GM18870 (cell line): ENCODE results near the gene LTBP4.
"Not testable (repeated sequence)": the region's sequence is repeated elsewhere in the genome, so short reads cannot be mapped to it uniquely, and the experiment has no call there.

Experiments
- ATAC-seq: cut with Tn5 transposase; IDR thresholded peaks from one replicate; pipeline ENCODE4 v1.9.1; 2021; ENCODE audit warnings: moderate library complexity; ENCODE audit not compliant: unreplicated experiment

The LTBP4 gene

DNA sequence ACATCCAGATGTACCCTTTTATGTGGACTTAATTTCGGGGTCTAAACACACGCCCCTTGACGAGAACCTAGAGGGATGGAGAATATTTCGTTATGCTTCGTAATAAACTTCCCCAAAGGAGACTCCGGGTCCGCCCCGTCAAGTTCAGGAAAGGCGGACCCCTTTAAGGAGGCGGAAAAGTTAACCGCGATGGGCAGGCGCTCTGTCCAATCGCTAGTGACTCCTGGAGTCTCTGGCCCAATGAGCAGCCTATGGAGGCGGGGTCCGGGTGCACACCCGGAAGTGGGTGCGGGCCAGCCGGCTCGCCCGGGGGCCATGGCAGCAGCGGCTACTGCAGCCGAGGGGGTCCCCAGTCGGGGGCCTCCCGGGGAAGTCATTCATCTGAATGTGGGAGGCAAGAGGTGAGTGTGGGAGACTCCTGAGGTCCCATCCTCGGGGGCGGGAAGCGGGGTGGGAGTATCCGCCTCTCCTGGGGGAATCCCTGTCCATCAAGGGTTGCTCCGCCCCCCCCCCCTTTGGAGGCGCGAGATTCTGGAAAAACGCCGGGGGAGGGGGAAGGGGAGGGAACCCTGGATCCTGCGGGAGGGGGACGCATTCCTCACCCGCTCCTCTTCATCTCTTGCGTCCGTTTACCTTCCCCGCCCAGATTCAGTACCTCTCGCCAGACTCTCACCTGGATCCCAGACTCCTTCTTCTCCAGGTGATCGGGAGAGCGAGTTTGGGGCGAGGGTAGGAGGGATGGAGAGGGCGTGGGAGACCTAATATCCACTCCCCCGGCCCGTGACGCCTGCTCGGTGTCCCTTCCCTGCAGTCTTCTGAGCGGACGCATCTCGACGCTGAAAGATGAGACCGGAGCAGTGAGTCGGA, 24.4 kb upstream of the LTBP4 start, which contains the start of gene SHKBP1:
Gene SHKBP1 (plus strand): TSS at position 289 of the 867 bp plus-strand sequence. CDS start 27 bp downstream, at position 316.
- ATAC-seq, result peak; percentile 85

DNA sequence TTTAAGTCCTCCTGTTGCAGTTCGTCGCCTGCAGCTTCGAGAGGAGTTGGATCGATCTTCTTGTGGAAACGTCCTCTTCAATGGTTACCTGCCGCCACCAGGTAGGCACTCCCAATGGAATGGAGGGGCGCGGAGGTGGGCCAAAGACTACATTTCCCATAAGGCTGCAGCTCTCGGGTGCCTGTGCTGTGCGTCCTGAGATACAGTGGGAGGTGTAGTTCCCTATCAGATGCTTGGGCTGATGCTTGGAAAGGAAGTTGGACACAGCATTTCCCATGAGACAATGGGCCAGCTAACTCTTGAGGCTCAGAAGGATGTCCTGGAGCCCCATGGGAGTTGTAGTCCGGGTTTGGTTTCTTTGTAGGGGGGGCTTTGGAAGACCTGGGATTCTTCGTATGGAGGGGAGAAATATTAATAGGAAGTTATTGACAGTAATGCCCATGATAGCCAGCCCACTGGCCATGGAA, 22.7 kb upstream of the LTBP4 start:
- no peak for ATAC-seq

DNA sequence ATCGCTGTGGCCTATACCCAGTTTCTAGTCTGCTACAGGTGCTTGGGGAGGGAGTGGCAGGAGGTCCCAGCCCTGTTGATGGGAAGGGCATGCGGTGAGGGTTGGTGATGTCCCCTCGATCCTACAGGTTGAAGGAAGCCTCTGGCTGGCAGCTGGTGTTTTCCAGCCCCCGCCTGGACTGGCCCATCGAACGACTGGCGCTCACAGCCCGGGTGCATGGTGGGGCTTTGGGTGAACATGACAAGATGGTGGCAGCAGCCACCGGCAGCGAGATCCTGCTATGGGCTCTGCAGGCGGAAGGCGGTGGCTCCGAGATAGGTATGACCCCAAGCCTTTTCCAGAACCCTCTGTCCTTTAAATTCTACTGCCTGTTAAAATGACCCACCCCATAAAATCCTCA, 20.6 kb upstream of the LTBP4 start:
- no peak for ATAC-seq

DNA sequence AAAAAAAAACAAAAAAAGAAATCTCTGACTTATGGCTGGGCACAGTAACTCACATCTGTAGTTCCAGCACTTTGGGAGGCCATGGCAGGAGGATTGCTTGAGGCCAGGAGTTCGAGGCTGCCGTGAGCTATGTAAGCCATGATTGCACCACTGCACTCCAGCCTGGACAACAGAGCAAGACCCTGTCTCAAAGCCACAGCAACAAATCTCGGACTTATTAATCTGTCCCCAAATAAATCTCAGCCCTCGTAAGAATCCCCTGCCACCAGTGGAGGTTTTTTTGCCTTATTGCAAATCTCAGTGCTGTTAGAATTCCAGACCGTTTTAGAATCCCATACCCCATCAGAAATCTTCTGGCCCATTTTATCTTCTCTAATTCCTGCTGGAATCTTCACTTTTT, 19.6 kb upstream of the LTBP4 start:
- no peak for ATAC-seq

DNA sequence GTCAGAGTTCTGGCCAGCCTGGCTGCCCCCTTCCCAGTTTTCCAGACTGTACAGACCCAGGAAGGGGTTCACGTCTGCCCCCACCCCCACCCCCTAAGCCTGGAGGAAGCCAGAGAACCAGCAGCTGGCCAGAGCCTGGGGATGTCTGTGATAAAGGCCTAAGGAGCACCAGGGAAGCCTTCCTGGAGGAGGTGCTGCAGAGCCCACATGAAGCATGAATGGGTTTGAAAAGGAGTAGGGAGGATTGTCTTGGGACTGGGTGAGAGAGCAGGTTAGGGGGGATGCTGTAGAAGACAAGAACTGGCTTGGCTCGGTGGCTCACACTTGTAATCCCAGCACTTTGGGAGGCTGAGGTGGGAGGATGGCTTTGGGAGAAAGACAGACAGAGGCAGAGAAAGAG, 18.7 kb upstream of the LTBP4 start:
- no peak for ATAC-seq

DNA sequence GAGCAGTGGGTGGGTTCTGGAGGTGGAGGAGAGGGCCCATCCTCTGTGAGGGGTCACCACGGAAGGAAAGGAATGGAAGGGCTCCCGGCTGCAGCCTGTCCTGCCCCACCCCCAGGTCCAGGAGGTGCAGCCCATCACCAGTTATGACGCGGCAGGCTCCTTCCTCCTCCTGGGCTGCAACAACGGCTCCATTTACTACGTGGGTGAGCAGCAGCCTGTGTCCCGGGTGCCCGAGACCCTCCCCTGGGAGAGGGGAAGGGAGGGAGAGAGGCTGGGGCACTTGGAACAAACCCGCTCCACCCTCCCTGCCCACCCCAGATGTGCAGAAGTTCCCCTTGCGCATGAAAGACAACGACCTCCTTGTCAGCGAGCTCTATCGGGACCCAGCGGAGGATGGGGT, 17.9 kb upstream of the LTBP4 start:
- ATAC-seq, result no peak

DNA sequence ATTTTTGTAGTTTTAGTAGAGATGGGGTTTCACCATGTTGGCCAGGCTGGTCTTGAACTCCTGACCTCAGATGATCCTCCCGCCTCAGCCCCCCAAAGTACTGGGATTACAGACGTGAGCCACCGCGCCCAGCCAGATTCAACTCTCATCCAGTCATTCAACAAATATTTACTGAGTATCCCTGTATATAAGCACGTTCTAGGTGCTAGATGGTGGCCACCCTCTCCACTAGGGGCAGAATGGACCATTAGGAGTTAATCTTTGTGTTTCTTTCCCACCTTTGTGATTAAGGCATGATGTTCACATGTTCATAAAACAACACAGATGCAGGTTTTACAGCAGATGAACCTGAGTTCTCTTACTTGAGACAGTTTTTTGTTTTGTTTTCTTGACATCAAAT, 17.2 kb upstream of the LTBP4 start:
- no peak for ATAC-seq

DNA sequence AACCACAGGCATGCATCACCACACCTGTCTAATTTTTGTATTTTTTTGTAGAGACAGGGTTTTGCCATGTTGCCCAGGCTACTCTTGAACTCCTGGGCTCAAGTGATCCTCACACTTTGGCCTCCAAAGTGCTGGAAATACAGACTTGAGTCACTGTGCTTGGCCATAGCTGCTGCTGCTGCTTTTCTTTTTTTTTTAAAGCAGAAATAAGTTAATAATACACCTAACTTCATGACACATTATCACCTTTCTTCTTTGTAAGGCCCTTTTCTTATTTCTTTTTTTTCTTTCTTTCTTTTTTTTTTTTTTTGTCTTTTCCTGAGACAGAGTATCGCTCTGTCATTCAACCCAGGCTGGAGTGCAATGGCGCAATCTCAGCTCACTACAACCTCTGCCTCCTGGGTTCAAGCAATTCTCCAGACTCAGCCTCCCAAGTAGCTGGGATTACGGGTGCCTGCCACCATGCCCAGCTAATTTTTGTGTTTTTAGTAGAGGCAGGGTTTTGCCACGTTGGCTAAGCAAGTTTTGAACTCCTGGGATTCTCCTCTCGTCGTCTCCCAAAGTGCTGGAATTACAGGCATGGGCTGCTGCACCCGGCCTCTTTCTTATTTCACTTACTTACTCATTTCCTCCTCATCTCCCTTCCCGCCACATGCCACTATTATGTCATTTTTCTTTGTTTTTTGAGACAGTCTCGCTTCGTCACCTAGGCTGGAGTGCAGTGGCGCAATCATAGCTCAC, 15.8 kb upstream of the LTBP4 start:
- no peak for ATAC-seq

DNA sequence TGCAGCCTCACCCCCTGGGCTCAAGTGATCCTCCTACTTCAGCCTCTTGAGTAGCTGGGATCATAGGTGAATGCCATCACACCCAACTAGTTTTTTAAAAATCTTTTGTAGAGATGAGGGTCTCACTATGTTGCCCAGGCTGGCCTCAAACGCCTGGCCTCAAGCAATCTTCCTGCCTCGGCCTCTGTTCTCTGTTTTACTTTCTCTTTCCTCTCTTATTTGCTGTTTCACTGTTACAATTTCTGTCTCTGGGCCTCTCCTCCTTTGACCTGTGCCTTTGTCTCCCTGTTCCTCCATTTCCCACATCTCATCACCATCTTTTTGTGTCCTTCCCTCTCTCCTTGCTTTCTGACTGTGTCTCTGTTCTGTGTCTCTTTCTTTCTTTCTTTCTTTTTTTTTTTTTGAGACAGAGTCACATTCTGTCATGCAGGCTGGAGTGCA, 15.2 kb upstream of the LTBP4 start:
- ATAC-seq, result no peak

DNA sequence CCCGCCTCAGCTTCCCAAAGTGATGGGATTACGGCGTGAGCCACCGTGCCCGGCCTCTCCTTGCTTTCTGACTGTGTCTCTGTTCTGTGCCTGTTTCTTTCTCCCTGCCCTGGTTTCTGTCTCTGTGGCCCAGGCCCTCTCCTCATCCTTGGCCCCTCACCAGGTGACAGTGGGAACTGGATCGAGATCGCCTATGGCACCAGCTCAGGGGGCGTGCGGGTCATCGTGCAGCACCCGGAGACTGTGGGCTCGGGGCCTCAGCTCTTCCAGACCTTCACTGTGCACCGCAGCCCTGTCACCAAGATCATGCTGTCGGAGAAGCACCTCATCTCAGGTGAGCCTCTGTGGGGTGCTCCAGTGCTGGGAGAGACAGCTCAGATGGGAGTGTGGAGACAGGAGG, 14.6 kb upstream of the LTBP4 start:
- ATAC-seq, result no peak

DNA sequence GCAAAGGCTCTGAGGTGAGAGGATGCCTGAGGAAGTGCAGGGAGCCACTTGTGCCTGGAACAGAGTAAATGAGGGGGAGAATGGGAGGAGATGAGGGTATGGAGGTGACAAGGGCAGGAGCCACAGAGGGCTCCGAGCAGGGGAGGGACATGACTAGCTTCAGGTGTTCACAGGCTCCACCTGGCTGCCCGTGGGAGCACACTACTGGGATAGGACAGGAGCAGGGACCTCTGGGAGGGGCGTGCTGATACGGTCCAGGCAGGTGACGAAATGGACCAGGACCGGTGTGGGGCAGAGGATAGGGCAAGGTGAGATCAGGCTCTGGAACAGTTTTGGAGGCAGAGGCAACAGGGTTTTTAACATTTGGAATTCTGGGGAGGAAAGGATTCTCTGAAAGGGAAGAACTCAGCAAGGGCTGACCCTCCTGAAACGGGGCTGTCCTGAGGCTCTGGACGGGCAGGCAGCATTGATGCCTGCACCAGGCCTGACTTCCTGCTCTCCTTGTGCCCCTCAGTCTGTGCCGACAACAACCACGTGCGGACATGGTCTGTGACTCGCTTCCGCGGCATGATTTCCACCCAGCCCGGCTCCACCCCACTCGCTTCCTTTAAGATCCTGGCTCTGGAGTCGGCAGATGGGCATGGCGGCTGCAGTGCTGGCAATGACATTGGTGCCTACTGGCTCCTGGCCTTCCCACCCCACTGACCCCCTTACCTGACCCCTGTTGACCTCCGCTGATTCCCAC, 12.9 kb upstream of the LTBP4 start:
- no peak for ATAC-seq

DNA sequence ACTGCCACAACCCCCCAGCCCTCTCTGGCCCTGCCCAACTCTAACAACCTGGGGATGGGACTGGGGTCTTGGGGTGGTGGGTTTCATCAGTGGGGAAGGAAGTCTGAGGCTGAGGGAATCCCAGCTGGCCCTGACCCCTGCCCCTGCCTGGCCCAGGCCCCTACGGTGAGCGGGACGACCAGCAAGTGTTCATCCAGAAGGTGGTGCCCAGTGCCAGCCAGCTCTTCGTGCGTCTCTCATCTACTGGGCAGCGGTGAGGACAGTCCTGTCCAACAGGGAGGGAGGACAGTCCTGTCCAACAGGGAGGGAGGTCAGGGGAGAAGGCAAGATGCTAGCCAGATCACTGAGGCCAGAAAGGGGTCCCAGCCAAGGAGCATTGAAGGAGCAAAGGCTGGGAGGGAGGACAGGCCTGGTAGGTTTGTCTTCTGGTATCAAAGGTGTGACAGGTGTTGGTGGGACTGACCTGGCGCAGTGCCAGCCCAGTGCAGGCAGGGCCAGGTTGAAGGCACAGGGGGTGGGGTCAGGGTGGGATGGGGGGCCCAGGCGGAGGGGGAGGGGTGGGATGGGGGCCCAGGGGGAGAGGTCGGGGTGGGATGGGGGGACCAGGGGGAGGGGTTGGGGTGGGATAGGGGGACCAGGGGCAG, 12.1 kb upstream of the LTBP4 start:
- ATAC-seq, result no peak

DNA sequence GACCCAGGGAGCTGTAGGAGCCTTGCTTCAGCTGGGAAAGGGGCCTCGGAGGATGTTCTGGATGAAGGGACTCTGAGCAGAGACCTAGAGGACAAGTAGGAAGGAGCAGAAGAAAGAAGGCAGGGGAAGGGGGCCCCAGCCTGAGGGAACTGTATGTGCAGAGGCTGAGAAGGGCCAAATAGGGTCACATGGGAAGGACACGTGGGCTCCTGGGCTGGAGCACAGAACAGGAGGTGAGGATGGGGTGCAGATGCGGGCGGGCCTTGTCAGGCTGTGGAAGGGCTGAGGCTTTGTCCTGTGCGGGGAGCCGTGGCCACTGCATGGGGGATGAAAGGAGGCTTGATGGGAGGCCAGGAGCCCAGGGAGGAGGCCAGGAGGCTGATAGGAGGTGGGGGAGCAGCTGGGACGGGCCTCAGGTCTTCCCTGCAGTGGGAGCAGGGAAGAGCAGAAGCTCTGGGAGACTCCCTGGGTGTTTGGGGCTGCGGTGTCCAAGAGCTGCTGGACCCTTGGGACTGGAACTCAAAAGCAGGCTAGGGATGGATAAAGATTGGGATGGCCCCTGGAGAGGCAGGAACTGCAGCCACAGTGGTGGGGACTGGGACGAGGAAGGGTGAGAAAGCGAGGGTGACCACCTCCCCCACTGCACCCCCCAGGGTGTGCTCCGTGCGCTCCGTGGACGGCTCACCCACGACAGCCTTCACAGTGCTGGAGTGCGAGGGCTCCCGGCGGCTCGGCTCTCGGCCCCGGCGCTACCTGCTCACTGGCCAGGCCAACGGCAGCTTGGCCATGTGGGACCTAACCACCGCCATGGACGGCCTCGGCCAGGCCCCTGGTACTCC, 11.4 kb upstream of the LTBP4 start:
- ATAC-seq, result no peak

DNA sequence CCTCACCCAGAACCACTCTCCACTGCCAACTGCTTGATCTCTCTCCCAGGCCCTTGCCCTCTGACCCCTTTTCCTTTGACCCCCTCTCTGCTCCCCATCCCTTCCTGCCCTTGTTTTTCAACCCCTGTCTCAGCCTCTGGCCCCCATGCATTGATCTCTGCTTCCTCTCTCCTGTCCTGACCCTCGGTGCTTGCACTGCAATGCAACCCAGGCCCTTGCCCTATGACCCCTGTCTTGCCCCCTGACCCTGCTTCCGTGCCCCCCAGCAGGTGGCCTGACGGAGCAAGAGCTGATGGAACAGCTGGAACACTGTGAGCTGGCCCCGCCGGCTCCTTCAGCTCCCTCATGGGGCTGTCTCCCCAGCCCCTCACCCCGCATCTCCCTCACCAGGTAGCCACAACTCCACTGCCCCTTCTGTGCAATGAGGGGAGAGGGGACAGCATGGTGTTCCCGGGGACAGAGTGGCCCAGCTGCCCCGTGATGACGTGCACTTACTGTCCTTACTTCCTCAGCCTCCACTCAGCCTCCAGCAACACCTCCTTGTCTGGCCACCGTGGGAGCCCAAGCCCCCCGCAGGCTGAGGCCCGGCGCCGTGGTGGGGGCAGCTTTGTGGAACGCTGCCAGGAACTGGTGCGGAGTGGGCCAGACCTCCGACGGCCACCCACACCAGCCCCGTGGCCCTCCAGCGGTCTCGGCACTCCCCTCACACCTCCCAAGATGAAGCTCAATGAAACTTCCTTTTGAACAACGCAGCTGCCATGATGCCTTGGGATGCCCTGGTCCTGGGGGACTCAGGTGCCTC, 10.5 kb upstream of the LTBP4 start:
- ATAC-seq, result no peak

DNA sequence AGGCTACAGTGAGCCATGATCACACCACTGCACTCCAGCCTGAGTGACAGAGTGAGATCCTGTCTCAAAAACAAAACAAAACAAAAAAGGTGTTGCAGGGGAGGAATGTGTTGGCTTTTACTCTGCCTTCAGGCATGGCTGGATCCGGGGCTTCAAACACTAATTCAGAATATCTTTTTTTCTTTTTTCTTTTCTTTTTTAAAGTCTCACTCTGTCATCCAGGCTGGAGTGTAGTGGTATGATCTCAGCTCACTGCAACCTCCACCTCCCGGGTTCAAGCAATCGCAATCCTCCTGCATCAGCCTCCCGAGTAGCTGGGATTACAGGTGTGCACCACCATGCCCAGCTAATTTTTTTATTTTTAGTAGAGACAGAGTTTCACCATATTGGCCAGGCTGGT, 9.4 kb upstream of the LTBP4 start:
- not testable (repeated sequence) for ATAC-seq

DNA sequence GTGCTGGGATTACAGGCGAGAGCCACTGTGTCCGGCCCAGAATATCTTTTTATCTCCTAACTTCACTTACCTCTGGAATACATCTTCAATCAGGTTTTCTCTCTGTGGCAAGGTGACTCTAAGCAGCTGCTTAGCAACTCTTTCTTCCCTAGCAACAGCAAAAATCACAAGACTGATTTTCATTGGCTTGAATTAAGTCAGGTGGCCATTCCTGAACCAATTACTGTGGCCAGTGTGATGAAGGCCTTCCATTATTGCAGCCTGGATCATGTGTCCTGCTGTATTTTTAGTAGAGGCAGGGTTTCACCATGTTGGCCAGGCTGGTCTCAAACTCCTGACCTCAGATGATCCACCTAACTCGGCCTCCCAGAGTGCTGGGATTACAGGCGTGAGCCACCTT, 9.0 kb upstream of the LTBP4 start:
- no peak for ATAC-seq

DNA sequence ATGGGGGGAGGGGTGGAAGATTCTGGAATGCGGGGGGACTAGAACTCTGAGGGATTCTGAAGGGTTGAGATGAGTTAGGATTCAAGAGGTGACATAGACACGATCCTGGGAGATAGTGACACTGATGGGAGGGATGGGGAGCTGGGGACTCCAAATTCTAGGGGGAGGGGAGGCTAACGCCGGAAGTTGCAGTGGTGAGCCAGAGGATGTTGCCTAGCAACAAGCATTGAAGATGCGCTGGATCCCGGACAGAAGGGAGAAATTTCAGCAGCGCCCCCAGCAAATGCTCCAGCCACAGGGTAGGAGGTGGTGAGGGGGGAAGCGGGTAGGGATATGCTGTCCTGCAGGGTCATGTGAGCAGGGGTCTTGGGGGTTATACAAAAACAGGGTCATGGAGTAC, 6.9 kb upstream of the LTBP4 start:
- no peak for ATAC-seq

DNA sequence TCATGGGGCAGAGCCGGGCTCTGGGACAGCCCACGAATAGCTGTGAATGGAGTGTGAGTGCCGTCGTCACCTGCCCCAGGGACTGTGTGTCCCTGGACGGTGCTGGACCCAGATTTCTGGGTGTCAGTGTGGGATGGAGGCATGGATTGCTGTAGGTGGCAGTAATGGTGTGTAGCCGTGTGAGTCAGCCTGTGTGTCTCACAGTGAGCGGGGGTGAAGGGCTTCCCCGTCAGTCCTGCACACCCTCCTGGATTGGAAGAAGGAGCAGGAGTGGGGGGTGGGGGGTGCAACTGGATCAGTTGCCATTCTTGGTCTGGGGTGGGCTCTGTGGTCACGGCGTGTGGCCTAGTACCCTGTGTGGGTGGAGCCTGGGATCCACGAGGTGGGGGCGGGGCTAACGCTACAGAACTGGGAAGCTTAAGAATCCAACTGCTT, 6.5 kb upstream of the LTBP4 start:
- no peak for ATAC-seq
